Vagina (tissue), 2 donors: Measurements from ENCODE around the gene AGK. TPM values are rescaled to one million over a fixed set of nuclear protein-coding genes. Genes with fewer than 3 reads are reported as not detected.

ENCODE experiments used
- DNase-seq, 2 donors: peaks; one replicate each; pipeline ENCODE4 v3.0.0-alpha.2; 2017; ENCODE audit errors: extremely low spot score in 2 of 2
- H3K27ac ChIP-seq: fragments of 200-600 bp; sonication (generic); one replicate; pipeline ENCODE4 v1.5.1; 2019
- H3K27me3 ChIP-seq: fragments of 200-600 bp; sonication (generic); one replicate; pipeline ENCODE4 v1.5.1; 2019
- H3K36me3 ChIP-seq, 2 donors: fragments of 200-600 bp; sonication (generic); one replicate each; pipeline ENCODE4 v1.5.1; 2017 to 2019
- H3K4me1 ChIP-seq: fragments of 200-600 bp; sonication (generic); one replicate; pipeline ENCODE4 v1.5.1; 2019
- H3K4me3 ChIP-seq, 2 donors: fragments of 200-600 bp; sonication (generic); 1 replicate in 1 of 2; 2 replicates in 1 of 2; pipeline ENCODE4 v1.5.1; 2016 to 2019
- H3K9me3 ChIP-seq: fragments of 200-600 bp; sonication (generic); one replicate; pipeline ENCODE4 v1.5.1; 2019
- POLR2A ChIP-seq, 2 donors: fragments of 450-650 bp; IDR thresholded peaks; one replicate each; pipeline ENCODE4 v1.6.1; 2017; ENCODE audit warnings: antibody characterized with exemption in 2 of 2, mild to moderate bottlenecking in 2 of 2, moderate library complexity in 2 of 2
- POLR2AphosphoS5 ChIP-seq, 2 donors: sonication (generic); formaldehyde crosslinking; IDR thresholded peaks; one replicate each; pipeline ENCODE4 v1.9.0; 2017; ENCODE audit warnings: antibody characterized with exemption in 2 of 2, mild to moderate bottlenecking in 2 of 2, low read depth in 1 of 2; ENCODE audit not compliant: insufficient read depth in 1 of 2
- intact Hi-C: fragments of 100-400 bp; cut with DNase I; formaldehyde crosslinking; loops from one replicate; pipeline ENCODE4 v1.15.1; 2023
- total RNA-seq: library from RNA; depleted of rRNA; stranded (reverse); fragments of >200 nt; gene quantifications from one replicate; pipeline ENCODE4 v1.2.3, GENCODE V29; 2016
- TF ChIP-seq, protein P1 (sequence below), 3 experiments: fragments of 450-650 bp in 2 of 3; fragments of 200-600 bp in 1 of 3; sonication (generic) in 1 of 3; IDR thresholded peaks; one replicate each; pipeline ENCODE4 v1.5.1; 2017 to 2019; ENCODE audit warnings: antibody characterized with exemption in 3 of 3, mild to moderate bottlenecking in 2 of 3, moderate library complexity in 2 of 3

Gene AGK
- 21.1 TPM for total RNA-seq

GRCh38 chr7:141551094-141551781 lies at the start of gene AGK:
Gene AGK (plus strand): TSS chr7:141551410. CDS start chr7:141555467, 4,057 bp downstream.
- peaks cover 11% of the 10 kb centered on the region for H3K4me1 ChIP-seq
- peak within 1 kb of the TSS; percentile 74 to 80 for H3K4me3 ChIP-seq
- H3K9me3 ChIP-seq, result no peaks in the 10 kb centered on the region
- no peaks in the 10 kb centered on the region for H3K27me3 ChIP-seq
- TF ChIP-seq, protein P1, sequence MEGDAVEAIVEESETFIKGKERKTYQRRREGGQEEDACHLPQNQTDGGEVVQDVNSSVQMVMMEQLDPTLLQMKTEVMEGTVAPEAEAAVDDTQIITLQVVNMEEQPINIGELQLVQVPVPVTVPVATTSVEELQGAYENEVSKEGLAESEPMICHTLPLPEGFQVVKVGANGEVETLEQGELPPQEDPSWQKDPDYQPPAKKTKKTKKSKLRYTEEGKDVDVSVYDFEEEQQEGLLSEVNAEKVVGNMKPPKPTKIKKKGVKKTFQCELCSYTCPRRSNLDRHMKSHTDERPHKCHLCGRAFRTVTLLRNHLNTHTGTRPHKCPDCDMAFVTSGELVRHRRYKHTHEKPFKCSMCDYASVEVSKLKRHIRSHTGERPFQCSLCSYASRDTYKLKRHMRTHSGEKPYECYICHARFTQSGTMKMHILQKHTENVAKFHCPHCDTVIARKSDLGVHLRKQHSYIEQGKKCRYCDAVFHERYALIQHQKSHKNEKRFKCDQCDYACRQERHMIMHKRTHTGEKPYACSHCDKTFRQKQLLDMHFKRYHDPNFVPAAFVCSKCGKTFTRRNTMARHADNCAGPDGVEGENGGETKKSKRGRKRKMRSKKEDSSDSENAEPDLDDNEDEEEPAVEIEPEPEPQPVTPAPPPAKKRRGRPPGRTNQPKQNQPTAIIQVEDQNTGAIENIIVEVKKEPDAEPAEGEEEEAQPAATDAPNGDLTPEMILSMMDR (IDR thresholded peaks at IDR 0.05), result no peak
- TF ChIP-seq POLR2AphosphoS5 (IDR thresholded peaks at IDR 0.05; ENCODE audit: insufficient read depth in 1 of 2, low read depth in 1 of 2) (no peak), POLR2A (IDR thresholded peaks at IDR 0.05) (no peak)
- peak within 1 kb of the TSS; percentile 59 for H3K27ac ChIP-seq
- DNase-seq, result no peak
- intact Hi-C loops, result no loop called here
- H3K36me3 ChIP-seq, result peaks cover 0 to 7% of the 10 kb centered on the region in 2 donors

GRCh38 chr7:141501451-141501850 lies 49.8 kb upstream of the AGK start:
- Histone ChIP-seq H3K4me3 (no peak overlapping the region), H3K27ac (no peak overlapping the region), H3K9me3 (no peaks in the 10 kb centered on the region), H3K4me1 (no peaks in the 10 kb centered on the region), H3K27me3 (no peaks in the 10 kb centered on the region), H3K36me3 (no peaks in the 10 kb centered on the region)
- DNase-seq, result no peak
- TF ChIP-seq POLR2A (IDR thresholded peaks at IDR 0.05) (no peak), POLR2AphosphoS5 (IDR thresholded peaks at IDR 0.05; ENCODE audit: insufficient read depth in 1 of 2, low read depth in 1 of 2) (no peak)
- TF ChIP-seq, protein P1 (IDR thresholded peaks at IDR 0.05), result no peak
- intact Hi-C loops, result no loop called here

DNA sequence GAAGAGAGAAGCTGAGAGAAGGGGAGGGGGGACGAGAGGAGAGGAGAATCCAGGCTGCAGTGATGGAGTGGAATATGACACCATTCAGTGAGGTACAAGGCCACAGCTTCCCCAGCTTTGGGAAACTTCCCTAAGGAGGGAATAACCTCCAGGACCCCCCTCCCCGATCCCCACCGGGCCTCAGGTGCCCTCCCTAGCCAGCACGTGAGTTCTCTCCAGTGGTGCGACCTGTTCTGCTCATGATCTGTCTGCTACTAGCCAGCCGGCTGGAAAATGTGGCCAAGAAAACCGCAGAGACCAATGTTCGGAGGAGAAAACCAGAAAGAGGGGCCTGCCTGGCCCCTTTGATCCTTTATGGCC lies 39.9 kb upstream of the AGK start:
- Histone ChIP-seq H3K27me3 (no peaks in the 10 kb centered on the region), H3K4me3 (peak overlapping the region in 1 of 2 donors; percentile 12), H3K27ac (no peak overlapping the region), H3K4me1 (peaks cover 8% of the 10 kb centered on the region), H3K9me3 (no peaks in the 10 kb centered on the region), H3K36me3 (no peaks in the 10 kb centered on the region)
- no peak for TF ChIP-seq POLR2A (IDR thresholded peaks at IDR 0.05)
- TF ChIP-seq, protein P1 (IDR thresholded peaks at IDR 0.05), result no peak
- no peak for TF ChIP-seq POLR2AphosphoS5 (IDR thresholded peaks at IDR 0.05; ENCODE audit: insufficient read depth in 1 of 2, low read depth in 1 of 2)
- DNase-seq, result no peak
- intact Hi-C loops, result no loop called here

DNA sequence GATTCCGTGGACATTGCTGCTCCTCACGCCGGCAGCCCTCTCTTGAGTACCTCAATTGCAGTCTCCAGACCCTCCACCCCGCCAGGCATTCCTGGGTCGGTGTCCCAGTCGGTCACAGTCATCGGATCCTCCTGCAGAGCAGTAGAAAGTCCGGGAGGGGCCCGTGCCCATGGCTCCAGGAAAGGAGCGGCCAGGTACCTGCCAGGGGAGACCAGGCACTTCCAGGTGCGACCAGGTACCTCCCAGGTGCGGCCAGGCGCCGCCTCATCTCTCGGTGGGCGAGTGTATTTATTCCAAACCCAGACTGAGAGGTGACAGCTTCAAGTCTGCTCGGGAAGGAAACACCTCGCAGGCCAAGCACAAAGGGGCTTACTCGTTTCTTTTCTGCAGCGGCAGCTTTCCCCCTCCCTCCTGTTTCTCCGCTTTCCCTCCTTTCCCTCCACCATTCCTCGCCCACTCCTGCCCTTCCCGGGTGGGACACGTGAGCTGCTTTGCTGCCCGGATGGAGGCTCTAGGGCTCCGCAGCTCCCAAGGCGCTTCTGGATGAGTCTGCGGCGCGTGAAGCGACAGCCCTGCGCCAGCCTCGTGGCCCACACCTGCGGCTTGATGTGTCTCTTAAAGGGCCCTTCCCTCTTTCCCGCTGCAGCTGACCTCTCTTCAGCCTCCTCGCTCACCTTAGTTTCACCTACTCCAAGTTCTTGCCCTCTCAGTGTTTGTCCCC lies 39.4 kb upstream of the AGK start:
- Histone ChIP-seq H3K36me3 (no peaks in the 10 kb centered on the region), H3K27ac (no peak overlapping the region), H3K4me1 (peaks cover 8% of the 10 kb centered on the region), H3K4me3 (peak overlapping the region in 1 of 2 donors; percentile 12), H3K9me3 (no peaks in the 10 kb centered on the region), H3K27me3 (no peaks in the 10 kb centered on the region)
- no peak for TF ChIP-seq POLR2A (IDR thresholded peaks at IDR 0.05)
- TF ChIP-seq, protein P1 (IDR thresholded peaks at IDR 0.05), result no peak
- TF ChIP-seq POLR2AphosphoS5 (IDR thresholded peaks at IDR 0.05; ENCODE audit: insufficient read depth in 1 of 2, low read depth in 1 of 2), result no peak
- intact Hi-C loops, result no loop called here
- DNase-seq, result no peak

DNA sequence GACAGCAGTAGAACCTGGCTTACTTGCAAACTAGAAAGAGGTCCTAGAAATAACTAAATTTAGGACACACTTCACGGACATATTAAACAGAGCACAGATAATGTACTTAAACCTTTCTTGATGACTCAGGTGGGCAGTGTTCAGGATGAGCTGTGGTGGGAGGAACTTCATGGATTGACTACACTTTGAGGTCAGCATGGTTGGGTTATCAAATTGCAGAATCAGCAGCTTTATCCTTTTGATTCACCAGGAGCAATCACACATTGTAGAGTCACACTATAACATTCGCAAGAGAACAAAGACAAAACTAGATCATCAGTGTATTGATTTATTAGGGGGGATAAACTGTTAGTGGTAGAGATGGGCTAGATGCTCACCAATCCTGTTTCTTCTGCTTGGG lies 38.6 kb upstream of the AGK start:
- no peaks in the 10 kb centered on the region for H3K27me3 ChIP-seq
- TF ChIP-seq POLR2A (IDR thresholded peaks at IDR 0.05) (no peak), POLR2AphosphoS5 (IDR thresholded peaks at IDR 0.05; ENCODE audit: insufficient read depth in 1 of 2, low read depth in 1 of 2) (no peak)
- TF ChIP-seq, protein P1 (IDR thresholded peaks at IDR 0.05), result no peak
- intact Hi-C loops, result no loop called here

More for the DNA sequence above, 38.6 kb upstream of the AGK start:
- no peak overlapping the region for H3K4me3 ChIP-seq
- no peak overlapping the region for H3K27ac ChIP-seq
- H3K9me3 ChIP-seq, result no peaks in the 10 kb centered on the region
- peaks cover 8% of the 10 kb centered on the region for H3K4me1 ChIP-seq
- no peak for DNase-seq
- no peaks in the 10 kb centered on the region for H3K36me3 ChIP-seq
